VCaP (cell line): ENCODE data around the gene FAF2.

Experiments used
- H3K27ac ChIP-seq: fragments of 450-650 bp; 2 replicates; pipeline ENCODE4 v1.5.1; 2017
- TF ChIP-seq, protein P1 (sequence below): fragments of 450-650 bp; conservative IDR thresholded peaks from 2 replicates; pipeline ENCODE4 v1.5.1; 2017; ENCODE audit warnings: mild to moderate bottlenecking, moderate library complexity

Gene FAF2

GRCh38 chr5:176499273-176499672 lies 51.1 kb downstream of the FAF2 start:
- TF ChIP-seq, protein P1, sequence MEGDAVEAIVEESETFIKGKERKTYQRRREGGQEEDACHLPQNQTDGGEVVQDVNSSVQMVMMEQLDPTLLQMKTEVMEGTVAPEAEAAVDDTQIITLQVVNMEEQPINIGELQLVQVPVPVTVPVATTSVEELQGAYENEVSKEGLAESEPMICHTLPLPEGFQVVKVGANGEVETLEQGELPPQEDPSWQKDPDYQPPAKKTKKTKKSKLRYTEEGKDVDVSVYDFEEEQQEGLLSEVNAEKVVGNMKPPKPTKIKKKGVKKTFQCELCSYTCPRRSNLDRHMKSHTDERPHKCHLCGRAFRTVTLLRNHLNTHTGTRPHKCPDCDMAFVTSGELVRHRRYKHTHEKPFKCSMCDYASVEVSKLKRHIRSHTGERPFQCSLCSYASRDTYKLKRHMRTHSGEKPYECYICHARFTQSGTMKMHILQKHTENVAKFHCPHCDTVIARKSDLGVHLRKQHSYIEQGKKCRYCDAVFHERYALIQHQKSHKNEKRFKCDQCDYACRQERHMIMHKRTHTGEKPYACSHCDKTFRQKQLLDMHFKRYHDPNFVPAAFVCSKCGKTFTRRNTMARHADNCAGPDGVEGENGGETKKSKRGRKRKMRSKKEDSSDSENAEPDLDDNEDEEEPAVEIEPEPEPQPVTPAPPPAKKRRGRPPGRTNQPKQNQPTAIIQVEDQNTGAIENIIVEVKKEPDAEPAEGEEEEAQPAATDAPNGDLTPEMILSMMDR, result no peak
- no peak overlapping the region for H3K27ac ChIP-seq

- TF ChIP-seq, protein P1, result no peak
- H3K27ac ChIP-seq, result no peak overlapping the region
Measured at GRCh38 chr5:176500511-176500910, 52.3 kb downstream of the FAF2 start.

DNA sequence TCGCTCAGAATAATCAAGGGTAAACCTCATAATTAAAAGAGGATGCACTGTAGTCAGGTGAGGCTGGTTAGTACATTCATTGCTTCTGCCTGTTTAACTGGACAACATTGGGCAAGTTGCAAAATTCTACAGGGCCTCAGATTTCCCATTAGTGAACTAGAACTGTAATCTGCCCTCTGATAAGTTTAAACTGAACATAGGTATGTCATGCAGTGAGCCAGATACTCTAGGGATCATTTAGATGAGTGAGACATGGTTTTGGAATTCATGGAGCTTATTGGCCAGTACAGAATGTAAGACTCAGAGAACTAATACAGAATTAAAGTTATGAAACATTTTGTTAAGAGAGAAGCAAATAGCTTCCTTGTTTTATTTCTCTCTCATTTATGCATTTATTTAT lies 53.1 kb downstream of the FAF2 start:
- TF ChIP-seq, protein P1, result no peak
- no peak overlapping the region for H3K27ac ChIP-seq

- no peak overlapping the region for H3K27ac ChIP-seq
- TF ChIP-seq, protein P1, result no peak
Measured at GRCh38 chr5:176503496-176503895, 55.3 kb downstream of the FAF2 start.

- no peak overlapping the region for H3K27ac ChIP-seq
- TF ChIP-seq, protein P1, result no peak
Measured at GRCh38 chr5:176507911-176508310, 59.7 kb downstream of the FAF2 start.

- H3K27ac ChIP-seq, result no peak overlapping the region
- TF ChIP-seq, protein P1, result no peak
Measured at GRCh38 chr5:176508603-176509002, 60.4 kb downstream of the FAF2 start.

DNA sequence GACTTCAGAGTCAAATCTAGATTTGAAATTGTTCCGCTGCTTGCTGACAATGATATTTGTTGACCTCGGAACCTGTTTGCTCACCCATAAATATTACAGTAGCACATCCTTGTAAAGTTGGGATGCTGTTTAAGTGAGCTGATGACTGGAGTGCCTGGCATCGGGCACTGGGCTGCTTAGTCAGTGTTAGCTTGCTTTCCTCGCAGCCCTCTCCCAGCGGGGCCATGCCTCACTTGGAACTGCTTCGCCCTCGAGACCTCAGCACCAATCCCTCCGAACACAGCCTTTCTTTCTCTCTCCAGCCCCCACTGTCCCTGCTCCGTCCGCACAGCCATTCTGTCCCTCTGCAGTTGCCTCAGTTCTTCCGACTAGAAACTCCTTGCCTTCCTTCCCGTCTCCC lies 65.6 kb downstream of the FAF2 start:
- peak overlapping the region; percentile 27; the same call in 1 of the 2 replicates for H3K27ac ChIP-seq
- TF ChIP-seq, protein P1, result no peak
